GM19395 (cell line): Measurements from ENCODE around the gene ATP5PF.
"Not testable (repeated sequence)": the region's sequence is repeated elsewhere in the genome, so short reads cannot be mapped to it uniquely, and the experiment has no call there.

Experiments used
- ATAC-seq: cut with Tn5 transposase; IDR thresholded peaks from one replicate; pipeline ENCODE4 v1.9.1; 2021; ENCODE audit warnings: mild to moderate bottlenecking, moderate library complexity; ENCODE audit not compliant: unreplicated experiment

The ATP5PF gene, protein sequence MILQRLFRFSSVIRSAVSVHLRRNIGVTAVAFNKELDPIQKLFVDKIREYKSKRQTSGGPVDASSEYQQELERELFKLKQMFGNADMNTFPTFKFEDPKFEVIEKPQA

GRCh38 chr21:25734904-25735645 is at the start of gene ATP5PF, which contains the start of gene GABPA:
ATP5PF (minus strand) TSS chr21:25734904; CDS start chr21:25729794, 5,110 bp downstream.
GABPA (plus strand) TSS chr21:25734972; CDS start chr21:25741599, 6,627 bp downstream.
- peak; percentile 90 for ATAC-seq

- not testable (repeated sequence) for ATAC-seq
Measured at GRCh38 chr21:25778126-25778875, 43.6 kb upstream of the ATP5PF start.

DNA sequence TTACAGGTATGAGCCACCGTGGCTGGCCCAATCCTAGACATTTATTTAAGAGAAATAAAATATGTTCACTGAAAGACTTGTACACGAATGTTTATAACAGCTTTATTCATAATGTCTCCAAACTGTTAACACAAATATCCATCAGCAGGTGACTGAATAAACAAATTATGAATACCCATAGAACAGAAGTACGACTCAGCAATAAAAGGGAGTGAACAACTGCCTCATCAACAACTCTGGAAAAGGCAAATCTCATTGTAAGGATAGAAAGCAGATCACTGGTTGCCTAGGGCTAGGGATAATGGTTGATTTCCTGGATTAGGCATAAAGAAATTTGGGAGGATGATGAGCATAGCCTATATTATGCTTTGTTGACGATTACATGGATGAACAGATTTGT is 41.7 kb upstream of the ATP5PF start:
- ATAC-seq = no peak

- no peak for ATAC-seq
Measured at GRCh38 chr21:25772686-25773085, 38.0 kb upstream of the ATP5PF start.

DNA sequence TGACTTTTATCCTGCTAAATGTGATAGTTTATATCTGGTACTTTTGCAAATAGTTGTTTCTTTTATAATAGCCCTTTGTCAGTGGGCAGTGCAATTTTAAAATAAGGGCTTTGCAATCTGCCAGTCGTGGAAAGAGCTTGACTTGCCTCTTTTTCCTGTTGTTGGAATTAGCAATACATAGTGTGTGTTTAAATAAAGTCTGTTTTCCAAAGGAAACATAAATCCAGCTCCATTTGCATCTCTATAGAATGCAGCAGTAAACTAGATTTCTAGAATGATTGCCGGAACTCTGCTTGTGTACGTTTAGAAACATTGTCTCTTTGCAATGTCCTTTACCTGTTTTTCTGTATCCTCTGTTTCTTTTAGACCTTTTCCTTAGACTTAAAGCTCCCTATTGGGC is 33.2 kb upstream of the ATP5PF start:
- no peak for ATAC-seq

DNA sequence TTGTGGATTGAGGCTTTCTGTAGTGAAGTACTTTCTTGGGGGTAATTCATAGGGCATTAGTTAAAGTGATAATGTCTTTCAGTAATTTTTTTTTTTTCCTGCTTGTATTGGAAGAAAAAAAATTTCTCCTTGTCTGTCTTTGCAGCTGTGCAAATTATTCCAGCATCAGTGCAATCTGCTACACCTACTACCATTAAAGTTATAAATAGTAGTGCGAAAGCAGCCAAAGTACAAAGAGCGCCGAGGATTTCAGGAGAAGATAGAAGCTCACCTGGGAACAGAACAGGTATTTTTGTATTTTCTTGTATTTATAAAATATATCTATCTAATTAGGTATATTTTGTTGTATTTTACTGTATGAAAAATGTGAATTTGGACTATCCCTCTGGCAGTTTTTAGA is 29.4 kb upstream of the ATP5PF start:
- no peak for ATAC-seq

- ATAC-seq = no peak
Measured at GRCh38 chr21:25760677-25761076, 26.0 kb upstream of the ATP5PF start.

DNA sequence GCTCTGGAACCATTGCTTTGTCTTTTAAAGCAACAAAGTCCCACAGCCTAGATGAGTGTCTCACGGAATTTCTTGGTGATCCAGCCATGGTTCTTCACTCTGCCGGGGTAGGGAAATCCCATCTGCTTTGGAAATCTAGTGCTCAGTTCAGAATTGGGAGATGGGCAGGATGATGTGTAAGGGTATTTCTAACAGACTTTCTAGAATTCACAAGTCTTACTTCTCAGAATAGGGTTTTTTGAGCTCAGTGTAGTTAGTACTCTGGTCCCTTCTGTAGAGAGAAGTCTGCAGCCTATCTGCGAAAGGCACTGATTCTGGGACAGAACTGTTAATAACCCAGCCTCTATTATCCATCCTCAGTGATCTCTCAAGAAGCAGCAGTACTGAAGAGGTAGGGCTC is 25.4 kb upstream of the ATP5PF start:
- ATAC-seq = no peak

DNA sequence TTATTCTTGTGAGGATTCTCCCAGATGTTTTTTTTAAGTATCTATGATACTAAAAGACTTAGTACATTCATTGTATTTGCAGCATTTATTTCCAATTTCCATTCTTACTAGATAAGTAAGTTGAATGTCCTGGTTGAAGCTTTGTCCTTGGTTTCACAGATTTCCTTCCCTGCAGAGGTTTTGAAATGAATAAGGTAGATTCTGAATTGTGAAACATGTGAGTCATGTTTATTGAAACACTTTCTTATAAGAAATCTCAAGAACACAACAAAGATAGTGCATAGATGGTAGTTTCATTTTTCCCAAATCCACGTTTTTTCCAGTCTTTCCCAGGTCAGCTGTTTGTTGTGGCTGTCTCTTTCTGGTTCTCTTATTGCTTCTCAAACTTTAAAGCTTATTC is 24.9 kb upstream of the ATP5PF start:
- no peak for ATAC-seq

- no peak for ATAC-seq
Measured at GRCh38 chr21:25757531-25757930, 22.8 kb upstream of the ATP5PF start.

DNA sequence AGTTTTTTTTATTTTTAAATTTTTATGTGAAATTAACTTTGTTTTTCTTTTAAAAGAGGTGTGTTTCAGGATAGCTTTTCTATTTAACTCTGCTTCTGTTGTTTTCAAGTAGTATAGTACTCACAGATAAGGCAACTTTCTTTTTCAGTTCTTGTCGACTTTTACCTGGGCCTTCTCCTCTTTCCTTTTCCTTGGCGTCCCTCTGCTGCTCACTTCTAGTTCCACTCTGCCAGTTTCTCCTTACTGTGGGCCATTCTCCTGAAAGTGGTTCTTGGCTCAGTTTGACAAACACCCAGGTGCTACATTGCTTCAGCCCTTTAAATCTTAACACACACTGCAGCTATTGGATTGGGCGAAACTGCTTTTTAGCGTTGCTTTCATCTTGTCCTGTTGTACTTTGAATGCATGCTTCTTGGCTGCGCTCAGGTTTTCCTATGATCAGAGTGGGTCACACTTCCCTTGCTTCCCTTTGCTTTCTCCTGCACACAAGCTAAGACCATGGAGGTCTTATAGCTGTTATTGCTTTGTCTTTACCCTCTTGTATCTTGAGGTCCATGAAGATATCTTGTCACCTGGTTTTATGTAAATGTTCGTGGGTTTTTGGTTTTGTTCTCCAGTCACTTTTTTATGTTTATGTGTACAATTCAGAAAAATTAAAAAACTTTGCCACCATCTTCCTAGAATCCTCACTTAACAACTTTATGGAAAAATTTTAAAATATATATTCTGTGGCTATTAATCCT is 21.7 kb upstream of the ATP5PF start:
- no peak for ATAC-seq

DNA sequence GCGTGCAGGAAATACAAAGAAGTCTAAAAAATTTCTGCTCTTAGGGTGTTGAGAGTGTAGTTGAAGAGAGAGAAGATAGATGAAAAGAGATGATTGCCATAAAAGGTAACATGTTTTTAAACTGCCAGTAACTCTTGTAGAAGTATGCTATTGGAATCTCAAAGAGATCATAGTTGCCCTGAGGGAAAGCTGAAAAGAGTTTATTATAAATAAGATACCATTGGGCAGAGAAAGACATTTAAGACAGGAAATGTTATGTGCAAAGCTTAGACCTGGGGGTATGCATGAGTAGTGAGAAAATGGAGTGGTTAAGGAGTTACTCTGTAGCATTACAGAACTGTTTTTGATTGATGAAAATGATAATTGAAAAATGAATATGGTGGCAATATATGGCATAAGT is 17.7 kb upstream of the ATP5PF start:
- ATAC-seq = no peak

GRCh38 chr21:25750085-25750484 is 15.4 kb upstream of the ATP5PF start:
- no peak for ATAC-seq

GRCh38 chr21:25744854-25745253 is 10.2 kb upstream of the ATP5PF start:
- no peak for ATAC-seq

- ATAC-seq = no peak
Measured at GRCh38 chr21:25742900-25743299, 8.2 kb upstream of the ATP5PF start.

DNA sequence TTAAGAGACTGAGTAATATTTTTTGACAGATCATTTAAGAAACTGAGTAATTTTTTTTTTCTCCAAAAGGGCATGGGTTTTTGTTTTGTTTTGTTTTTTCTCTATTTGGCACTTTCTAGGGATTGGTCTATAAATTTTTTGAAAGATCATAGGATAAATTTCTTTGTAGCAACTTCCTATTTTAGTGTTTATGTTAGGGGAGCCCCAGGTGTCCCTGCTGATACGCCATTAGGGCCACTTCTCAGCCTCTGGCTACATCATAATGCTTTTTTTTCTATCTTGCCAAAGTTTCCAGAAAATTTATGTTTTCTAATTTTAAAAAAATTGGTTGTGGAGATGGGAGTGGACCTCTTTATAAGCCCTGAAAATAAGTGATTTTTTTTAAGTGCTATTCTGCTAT is 2.7 kb upstream of the ATP5PF start:
- ATAC-seq = no peak

DNA sequence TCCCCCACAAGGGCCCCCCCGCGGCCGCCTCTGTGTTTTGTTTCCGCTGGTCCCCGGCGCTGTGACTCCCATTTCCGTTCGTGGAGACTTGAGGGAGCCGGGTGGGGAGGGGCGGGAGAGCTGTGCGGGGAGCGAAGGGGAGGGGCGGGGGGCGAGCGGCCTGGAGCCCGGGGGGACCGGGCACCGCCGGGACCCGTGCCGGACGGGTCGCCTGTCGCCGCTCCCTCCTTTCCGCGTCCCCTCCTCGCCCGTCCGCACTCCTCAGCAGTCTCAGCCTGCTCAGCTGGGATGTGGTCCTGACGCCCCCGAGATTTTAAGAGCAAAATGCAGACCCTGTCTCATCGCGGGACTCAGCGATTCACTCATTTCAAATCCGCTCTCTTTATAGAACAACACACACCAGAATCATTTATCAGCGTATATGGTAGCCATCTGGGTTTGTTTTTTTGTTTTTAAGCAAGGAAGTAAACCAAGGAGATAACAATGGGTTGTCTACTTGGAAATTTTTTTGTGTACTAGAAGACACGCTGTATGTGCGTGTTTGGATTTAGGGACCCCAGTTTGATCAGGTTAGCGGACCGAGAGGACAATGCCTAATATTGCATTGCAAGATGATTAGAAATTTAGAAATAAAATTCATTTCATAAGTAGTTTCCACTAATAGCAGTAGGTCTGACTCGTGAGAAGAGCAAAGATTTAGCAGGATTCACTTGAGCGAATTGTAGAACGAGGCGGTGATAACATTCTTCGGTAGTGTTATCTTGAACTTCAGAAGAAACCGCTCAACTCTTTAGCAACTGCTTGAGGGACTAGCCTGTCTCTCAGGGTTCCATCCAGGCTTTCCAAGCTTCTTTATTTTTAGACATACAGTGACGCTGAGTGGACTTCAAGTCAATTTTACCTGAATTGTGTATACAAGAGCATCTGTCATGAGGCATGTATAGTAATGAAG is 1.2 kb upstream of the ATP5PF start:
- peak; percentile 9 for ATAC-seq

DNA sequence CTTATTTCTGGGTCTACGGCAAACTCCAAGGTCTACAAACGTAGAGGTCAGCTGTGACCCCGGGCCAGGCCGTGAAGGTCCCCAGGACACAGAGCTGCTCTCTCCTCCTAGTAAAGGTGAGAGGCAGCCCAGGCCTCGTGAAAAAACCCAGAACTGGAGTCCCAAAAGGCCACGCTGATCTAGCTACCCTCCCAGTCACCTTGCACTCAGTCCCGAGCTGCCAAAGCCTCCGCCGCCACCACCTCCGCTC is 125 bp downstream of the ATP5PF start:
- peak; percentile 5 for ATAC-seq

DNA sequence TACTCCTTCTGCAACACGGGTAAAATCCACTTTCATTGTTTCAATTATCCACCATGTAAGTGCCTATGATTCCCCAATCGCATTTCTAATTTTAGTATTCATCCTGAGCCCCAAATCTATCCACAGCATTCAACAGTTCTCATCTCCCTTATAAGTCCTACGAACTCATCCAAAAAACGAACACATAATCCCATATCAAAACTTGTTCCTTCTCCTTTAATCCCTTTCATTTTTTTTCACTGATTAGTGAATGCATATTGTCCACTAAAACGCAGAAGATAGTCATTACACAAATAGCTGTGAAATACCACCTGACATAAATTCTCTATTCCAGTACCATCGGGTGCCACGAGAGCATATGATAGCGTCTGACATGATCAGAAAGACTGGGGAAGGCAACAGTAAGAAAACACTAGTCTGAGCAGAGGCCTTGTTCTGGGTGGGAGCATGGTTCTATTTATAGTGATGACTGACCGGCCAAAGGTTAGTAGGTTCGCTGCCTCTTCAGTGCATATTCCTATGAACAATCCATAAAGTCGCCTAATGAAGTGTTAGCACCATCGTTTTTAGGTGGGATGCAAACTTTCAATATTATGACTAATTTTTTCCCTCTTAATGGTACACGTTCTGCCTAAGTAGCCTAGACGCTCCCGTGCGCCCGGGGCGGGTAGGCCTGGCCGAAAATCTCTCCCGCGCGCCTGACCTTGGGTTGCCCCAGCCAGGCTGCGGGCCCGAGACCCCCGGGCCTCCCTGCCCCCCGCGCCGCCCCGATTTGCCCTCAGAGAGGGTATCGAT is 648 bp downstream of the ATP5PF start:
- peak; percentile 9 for ATAC-seq
